Progenitor cell of endocrine pancreas (in vitro differentiated cells): ENCODE results near the gene CCL19. TPM values are rescaled to one million over a fixed set of nuclear protein-coding genes. Genes with fewer than 3 reads are reported as not detected.

Source experiments
- DNase-seq: peaks from one replicate; pipeline ENCODE4 v3.0.0; 2021; ENCODE audit warnings: low spot score; ENCODE audit not compliant: unreplicated experiment
- H3K27ac Mint-ChIP-seq: 2 replicates; pipeline ENCODE4 v1.8.0; 2021; ENCODE audit warnings: mild to moderate bottlenecking, moderate library complexity, mixed read lengths
- H3K27me3 Mint-ChIP-seq: 2 replicates; pipeline ENCODE4 v1.8.0; 2021; ENCODE audit warnings: mixed read lengths
- H3K36me3 Mint-ChIP-seq: 2 replicates; pipeline ENCODE4 v1.8.0; 2022; ENCODE audit warnings: mixed read lengths; ENCODE audit not compliant: insufficient read depth
- H3K4me1 Mint-ChIP-seq: 2 replicates; pipeline ENCODE4 v1.8.0; 2021; ENCODE audit warnings: low read depth, mixed read lengths
- H3K4me3 Mint-ChIP-seq: 2 replicates; pipeline ENCODE4 v1.8.0; 2021; ENCODE audit warnings: low read depth, mild to moderate bottlenecking, moderate library complexity, mixed read lengths
- H3K9me3 Mint-ChIP-seq: 2 replicates; pipeline ENCODE4 v1.8.0; 2021; ENCODE audit warnings: low read depth, mixed read lengths
- total RNA-seq: library from RNA; stranded (reverse); gene quantifications from 2 replicates; pipeline ENCODE4 v1.2.1, GENCODE V29; 2021
- TF ChIP-seq, protein P1 (sequence below): fragments of 200-600 bp; sonication (generic); IDR thresholded peaks from one replicate; pipeline ENCODE4 v1.5.0; 2021; ENCODE audit warnings: antibody characterized with exemption, mild to moderate bottlenecking; ENCODE audit not compliant: unreplicated experiment

CCL19 gene
- total RNA-seq, 1 donor from 2014 or later = 0.53 TPM

DNA sequence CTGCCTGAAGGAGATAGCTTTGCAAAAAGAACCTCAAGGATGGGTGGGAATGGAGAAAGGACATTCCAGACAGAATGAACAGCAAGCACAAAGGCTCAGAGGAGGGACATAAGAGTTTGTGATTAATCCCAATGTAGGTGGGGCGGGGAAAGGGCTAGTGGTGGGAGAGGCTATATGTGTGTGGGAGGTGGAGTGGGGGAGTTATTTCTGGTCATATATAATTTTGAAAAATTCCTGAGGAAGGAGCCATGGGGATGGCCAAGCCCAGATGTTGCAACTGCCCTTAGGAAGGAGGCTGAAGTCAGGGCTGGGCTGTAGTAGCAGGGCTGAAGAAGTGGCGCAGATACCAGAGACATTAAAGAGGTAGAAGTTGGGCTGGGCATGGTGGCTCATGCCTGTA is 15.2 kb downstream of the CCL19 start:
- H3K4me3 Mint-ChIP-seq = no peak overlapping the region
- H3K4me1 Mint-ChIP-seq = peaks cover 4% of the 10 kb centered on the region
- H3K36me3 Mint-ChIP-seq = peaks cover 2% of the 10 kb centered on the region

DNA sequence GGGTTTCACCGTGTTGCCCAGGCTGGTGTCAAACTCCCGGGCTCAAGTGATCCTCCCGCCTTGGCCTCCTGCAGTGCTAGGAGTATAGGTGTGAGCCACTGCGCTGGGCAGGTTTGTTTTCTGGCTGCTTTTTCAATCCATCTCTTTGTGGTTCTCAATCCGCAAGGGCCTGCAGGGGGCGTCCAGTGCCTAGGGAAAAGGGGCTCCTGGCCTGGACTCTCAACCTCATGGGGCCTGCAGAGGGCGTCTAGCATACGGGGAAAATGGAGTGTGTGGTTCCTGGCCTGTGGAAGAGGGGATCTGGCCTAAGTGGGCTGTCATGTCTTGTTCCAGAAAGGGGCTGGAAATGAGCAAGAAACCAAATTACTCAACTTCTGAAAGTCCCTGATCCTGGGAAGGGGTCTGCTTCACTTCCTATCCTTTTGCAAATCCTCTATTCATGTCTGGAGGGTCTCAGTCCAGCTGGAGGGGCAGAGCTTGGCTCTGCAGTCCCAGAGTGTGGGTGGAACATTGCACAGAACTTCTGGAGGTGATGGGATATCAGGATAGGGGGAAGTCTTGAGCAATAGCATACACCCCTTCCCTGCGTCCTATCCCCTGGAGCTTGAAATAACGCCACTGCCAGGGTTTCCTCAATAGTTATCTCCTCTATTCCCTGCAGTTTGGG is 15.9 kb downstream of the CCL19 start:
- no peaks in the 10 kb centered on the region for H3K27me3 Mint-ChIP-seq
- no peaks in the 10 kb centered on the region for H3K9me3 Mint-ChIP-seq
- H3K36me3 Mint-ChIP-seq = no peaks in the 10 kb centered on the region

More for the DNA sequence above, 15.2 kb downstream of the CCL19 start:
- TF ChIP-seq, protein P1, sequence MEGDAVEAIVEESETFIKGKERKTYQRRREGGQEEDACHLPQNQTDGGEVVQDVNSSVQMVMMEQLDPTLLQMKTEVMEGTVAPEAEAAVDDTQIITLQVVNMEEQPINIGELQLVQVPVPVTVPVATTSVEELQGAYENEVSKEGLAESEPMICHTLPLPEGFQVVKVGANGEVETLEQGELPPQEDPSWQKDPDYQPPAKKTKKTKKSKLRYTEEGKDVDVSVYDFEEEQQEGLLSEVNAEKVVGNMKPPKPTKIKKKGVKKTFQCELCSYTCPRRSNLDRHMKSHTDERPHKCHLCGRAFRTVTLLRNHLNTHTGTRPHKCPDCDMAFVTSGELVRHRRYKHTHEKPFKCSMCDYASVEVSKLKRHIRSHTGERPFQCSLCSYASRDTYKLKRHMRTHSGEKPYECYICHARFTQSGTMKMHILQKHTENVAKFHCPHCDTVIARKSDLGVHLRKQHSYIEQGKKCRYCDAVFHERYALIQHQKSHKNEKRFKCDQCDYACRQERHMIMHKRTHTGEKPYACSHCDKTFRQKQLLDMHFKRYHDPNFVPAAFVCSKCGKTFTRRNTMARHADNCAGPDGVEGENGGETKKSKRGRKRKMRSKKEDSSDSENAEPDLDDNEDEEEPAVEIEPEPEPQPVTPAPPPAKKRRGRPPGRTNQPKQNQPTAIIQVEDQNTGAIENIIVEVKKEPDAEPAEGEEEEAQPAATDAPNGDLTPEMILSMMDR = no peak
- H3K27me3 Mint-ChIP-seq = no peaks in the 10 kb centered on the region
- H3K27ac Mint-ChIP-seq = no peak overlapping the region
- no peaks in the 10 kb centered on the region for H3K9me3 Mint-ChIP-seq
- DNase-seq = no peak

DNA sequence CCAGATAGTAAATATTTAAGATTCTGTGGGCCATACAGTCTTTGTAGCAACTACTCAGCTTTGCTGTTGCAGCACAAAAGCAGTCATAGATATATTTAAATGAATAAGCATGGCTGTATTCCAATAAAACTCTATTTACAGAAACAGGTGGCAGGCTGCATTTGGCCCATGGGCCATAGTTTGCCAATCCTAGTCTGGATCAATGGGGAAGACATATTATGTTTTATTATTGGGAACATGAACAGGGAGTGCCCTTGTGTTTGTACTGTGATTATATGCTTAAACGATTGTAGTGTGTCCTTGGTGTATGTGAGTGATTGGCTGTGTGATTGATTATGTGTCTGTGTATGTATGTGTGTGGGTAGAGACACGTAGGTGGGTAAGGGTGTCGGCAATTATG is 16.6 kb downstream of the CCL19 start:
- H3K4me1 Mint-ChIP-seq = peaks cover 4% of the 10 kb centered on the region
- no peaks in the 10 kb centered on the region for H3K9me3 Mint-ChIP-seq
- no peak for DNase-seq
- TF ChIP-seq, protein P1 = no peak
- peaks cover 3% of the 10 kb centered on the region for H3K36me3 Mint-ChIP-seq
- H3K27me3 Mint-ChIP-seq = no peaks in the 10 kb centered on the region
- no peak overlapping the region for H3K4me3 Mint-ChIP-seq
- H3K27ac Mint-ChIP-seq = no peak overlapping the region

More for the DNA sequence above, 15.9 kb downstream of the CCL19 start:
- Mint-ChIP-seq H3K4me1 (peaks cover 4% of the 10 kb centered on the region), H3K4me3 (no peak overlapping the region), H3K27ac (no peak overlapping the region)
- TF ChIP-seq, protein P1 = peak; percentile 86
- peak; percentile 77 for DNase-seq

DNA sequence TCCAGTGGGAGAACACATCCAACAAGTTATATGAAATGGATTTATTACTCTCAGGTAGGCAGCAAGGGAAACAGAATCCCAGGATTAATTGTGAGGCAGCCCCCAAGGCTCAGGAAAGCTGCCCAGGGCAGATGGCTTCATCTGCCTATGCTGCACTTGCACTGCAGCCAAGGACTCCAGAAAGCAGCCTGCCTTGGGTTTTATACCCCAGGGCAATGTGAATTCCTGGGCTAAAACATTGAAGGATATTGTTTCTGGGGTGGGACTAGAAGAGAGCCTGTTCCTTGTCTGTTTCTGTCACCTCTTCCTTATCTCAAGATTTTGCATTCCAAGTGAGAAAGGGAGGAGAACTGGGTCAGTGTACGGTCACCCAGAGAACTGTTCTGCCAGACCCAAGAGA is 19.8 kb downstream of the CCL19 start:
- peaks cover 2% of the 10 kb centered on the region for H3K9me3 Mint-ChIP-seq
- DNase-seq = no peak
- no peak overlapping the region for H3K4me3 Mint-ChIP-seq
- H3K36me3 Mint-ChIP-seq = peaks cover 7% of the 10 kb centered on the region
- H3K27ac Mint-ChIP-seq = no peak overlapping the region
- no peaks in the 10 kb centered on the region for H3K27me3 Mint-ChIP-seq
- H3K4me1 Mint-ChIP-seq = peaks cover 4% of the 10 kb centered on the region
- TF ChIP-seq, protein P1 = no peak

DNA sequence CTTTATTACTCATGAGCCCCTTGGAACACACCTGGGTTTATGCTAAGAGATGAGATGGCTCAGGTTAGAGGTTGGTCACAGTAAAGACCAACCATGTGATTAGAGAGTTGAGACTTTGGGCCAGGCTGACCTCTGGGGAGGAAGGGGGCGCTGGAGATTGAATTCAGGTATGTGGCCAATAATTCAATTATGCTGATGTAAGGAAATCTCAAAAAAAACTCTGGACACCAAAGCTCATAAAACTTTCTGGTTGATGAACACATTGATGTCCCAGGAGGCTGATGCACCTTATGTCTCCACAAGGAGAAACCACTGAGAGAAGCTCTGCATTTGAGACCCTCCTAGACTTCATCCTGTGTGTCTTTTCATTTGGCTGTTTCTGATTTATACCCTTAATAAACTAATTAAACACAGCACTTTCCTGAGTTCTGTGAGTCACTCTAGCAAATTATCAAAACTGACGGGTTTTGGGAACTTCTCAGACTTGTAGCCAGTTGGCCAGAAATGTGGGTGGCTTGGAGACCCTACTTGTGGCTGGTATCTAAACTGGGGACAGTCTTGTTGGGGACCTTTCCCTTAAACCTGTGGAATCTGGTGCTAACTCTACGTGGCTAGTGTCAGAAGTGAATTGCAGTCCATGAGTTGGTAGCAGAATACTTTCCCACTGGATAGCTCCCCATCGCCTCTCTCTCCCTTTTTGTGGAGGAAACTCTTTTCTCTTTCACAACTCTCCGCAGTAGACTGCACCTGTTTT is 21.1 kb downstream of the CCL19 start:
- Mint-ChIP-seq H3K36me3 (peaks cover 7% of the 10 kb centered on the region), H3K9me3 (peaks cover 2% of the 10 kb centered on the region), H3K4me1 (peaks cover 6% of the 10 kb centered on the region), H3K27ac (no peak overlapping the region), H3K27me3 (no peaks in the 10 kb centered on the region), H3K4me3 (no peak overlapping the region)
- TF ChIP-seq, protein P1 = no peak
- DNase-seq = no peak
